ENCODE measurements around the gene MUC13.

MUC13 gene

DNA sequence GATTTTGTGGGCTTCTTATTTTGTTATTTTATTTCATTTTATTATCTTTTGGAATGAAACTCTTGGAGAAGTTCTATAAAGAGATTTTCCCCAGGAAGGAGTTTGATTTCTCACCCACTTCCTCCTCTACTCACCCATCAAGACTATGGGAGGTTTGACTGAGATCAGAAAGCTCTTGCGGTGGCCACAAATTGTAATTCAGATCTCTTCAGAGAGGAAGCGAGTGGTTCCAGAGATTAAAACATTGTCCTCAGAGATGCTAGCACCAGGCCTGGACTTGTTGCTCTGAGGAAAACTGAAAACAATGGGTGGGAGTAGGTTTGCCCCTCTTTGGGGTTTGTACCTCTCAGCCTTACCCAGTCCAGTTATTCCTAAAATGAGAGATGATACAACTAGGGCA, 8.1 kb upstream of the MUC13 start:
- TF ChIP-seq, protein P1, sequence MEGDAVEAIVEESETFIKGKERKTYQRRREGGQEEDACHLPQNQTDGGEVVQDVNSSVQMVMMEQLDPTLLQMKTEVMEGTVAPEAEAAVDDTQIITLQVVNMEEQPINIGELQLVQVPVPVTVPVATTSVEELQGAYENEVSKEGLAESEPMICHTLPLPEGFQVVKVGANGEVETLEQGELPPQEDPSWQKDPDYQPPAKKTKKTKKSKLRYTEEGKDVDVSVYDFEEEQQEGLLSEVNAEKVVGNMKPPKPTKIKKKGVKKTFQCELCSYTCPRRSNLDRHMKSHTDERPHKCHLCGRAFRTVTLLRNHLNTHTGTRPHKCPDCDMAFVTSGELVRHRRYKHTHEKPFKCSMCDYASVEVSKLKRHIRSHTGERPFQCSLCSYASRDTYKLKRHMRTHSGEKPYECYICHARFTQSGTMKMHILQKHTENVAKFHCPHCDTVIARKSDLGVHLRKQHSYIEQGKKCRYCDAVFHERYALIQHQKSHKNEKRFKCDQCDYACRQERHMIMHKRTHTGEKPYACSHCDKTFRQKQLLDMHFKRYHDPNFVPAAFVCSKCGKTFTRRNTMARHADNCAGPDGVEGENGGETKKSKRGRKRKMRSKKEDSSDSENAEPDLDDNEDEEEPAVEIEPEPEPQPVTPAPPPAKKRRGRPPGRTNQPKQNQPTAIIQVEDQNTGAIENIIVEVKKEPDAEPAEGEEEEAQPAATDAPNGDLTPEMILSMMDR (IDR thresholded peaks at IDR 0.05; ENCODE audit: extremely low read depth, missing control alignments): no peak
- no peak for DNase-seq (ENCODE audit: low spot score)

DNA sequence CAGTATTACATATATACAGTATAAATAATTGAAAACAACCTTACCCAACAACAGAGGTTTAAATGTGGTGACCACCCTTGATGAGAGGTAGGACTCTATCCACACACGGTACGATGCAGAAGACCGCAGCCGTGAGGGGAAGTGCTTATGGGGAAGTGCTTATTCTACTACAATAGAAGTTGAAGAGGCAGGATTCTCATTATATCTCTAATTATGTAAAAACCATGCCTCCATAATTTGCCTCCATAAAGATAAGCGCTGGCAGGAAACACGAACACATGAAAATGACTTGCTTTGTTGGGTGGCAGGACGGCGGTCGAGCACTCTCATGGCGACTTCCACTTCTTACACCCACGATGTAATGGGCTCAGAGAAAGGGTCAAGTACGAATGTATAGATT, 7.2 kb upstream of the MUC13 start:
- no peak for DNase-seq (ENCODE audit: low spot score)
- TF ChIP-seq, protein P1 (IDR thresholded peaks at IDR 0.05; ENCODE audit: extremely low read depth, missing control alignments): no peak

DNA sequence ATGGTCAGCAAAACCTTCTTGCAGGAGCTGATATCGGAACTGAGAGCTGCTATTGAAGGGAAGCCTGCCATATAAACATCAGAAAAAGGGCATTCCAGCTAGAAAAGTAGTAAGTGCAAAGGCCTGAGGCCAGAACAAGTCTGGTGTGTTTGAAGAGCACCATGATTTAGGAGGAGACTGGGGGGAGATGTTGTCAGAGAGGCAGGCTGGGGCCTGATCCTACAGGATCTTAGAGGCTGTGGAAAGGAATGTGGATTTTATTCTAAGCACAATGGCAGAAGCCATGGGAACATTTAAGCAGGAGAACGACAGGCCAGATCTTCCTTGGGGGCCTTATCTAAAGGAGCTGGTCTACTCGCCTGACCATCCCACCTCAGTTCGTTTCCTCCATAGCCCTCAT, 5.1 kb upstream of the MUC13 start:
- DNase-seq (ENCODE audit: low spot score): no peak

GRCh38 chr3:124938896-124939295, 4.3 kb upstream of the MUC13 start:
- TF ChIP-seq, protein P1 (IDR thresholded peaks at IDR 0.05; ENCODE audit: extremely low read depth, missing control alignments): no peak
- no peak for DNase-seq (ENCODE audit: low spot score)

More for the DNA sequence above, 5.1 kb upstream of the MUC13 start:
- TF ChIP-seq, protein P1 (IDR thresholded peaks at IDR 0.05; ENCODE audit: extremely low read depth, missing control alignments): no peak

DNA sequence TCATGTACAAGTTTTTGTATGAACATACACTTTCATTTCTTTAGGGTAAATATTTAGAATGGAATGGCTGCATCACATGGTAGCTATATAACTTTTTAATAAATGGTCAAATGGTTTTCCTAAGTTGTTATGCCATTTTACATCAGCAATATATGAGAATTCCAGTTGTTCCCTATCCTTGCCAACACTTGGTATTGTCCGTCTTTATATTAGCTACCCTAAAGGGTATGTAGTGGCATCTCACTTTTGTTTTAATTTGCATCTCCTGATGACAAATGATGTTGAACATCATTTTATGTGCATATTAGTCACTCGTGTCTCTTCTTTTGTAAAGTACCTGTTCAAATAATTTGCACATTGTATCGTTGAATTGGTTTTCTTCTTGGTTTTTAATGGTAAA, 2.5 kb upstream of the MUC13 start:
- TF ChIP-seq, protein P1 (IDR thresholded peaks at IDR 0.05; ENCODE audit: extremely low read depth, missing control alignments): no peak
- no peak for DNase-seq (ENCODE audit: low spot score)

DNA sequence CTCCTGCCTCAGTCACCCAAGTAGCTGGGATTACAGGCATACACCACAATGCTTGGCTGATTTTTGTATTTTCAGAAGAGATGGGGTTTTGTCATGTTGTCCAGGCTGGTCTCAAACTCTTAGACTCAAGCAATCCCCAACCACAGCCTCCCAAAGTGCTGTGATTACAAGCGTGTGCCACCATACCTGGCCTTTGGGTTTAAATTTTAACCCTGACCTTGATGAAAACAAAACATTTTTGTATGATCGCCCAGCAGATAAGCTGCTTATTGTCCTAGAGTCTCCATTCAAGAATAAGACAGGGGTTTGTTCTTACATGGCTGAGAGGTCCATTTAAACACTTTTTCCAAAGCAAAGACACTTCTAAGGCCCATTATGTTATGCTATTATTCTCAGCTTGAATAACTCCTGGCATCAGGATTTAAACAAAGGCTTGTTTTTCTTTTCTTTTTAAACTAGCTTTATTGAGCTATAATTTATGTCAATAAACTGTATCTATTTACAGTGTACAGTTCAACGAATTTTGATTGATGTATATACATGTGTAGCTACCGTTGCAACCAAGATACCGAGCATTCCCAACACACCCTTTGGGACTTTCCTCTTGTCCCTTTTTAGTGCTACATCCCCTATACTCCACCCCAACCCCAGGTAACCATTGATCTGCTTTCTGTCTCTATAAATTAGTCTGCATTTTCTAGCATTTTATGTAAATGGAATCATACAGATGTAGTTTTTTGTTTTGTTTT, 1.4 kb upstream of the MUC13 start:
- TF ChIP-seq, protein P1 (IDR thresholded peaks at IDR 0.05; ENCODE audit: extremely low read depth, missing control alignments): no peak
- no peak for DNase-seq (ENCODE audit: low spot score)

DNA sequence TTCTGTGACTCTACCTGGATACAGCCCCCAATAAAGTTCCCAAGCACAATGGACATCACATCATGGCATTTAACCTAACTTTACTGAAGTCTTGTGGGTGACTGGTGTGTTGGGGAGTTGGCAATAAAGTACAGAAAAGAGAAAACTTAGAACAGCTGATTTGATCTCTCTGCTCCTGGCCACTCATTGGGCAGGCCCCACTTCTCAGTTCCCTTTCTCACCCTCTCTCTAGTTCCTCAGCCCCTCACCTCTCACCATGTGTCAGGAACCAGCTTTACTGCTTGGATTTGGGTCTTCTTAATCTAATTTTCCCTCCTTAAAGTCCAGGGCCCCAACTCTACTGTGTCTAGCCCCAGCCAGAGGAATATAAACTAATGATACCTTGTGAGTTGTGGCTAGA, 713 bp upstream of the MUC13 start:
- TF ChIP-seq, protein P1 (IDR thresholded peaks at IDR 0.05; ENCODE audit: extremely low read depth, missing control alignments): no peak
- DNase-seq (ENCODE audit: low spot score): peak; percentile 21

All from GM20000 (cell line).